IMR-90 (cell line): ENCODE data around the gene PDIA2. TPM values are rescaled to one million over a fixed set of nuclear protein-coding genes. Genes with fewer than 3 reads are reported as not detected.

Experiments used
- ATAC-seq: fragments of 200-7000 bp; cut with Tn5 transposase; 2 replicates; pipeline ENCODE4 v1.9.1; 2020; ENCODE audit warnings: low read depth, mild to moderate bottlenecking, moderate library complexity
- BruUV-seq: library from RNA; stranded (reverse); fragments of 400-500 nt; replicated peaks from 2 replicates; lab custom pipeline; 2021; lab: Mats Ljungman, UMichigan
- CTCF ChIA-PET: fragments of 300-600 bp; formaldehyde crosslinking; extraction: SDS; loops from one replicate; lab custom pipeline; 2021; ENCODE audit warnings: antibody characterized with exemption; lab: Yijun Ruan, JAX
- POLR2A ChIA-PET: fragments of 300-600 bp; sonication (Branson Sonifier 250); formaldehyde crosslinking; loops from one replicate; lab custom pipeline; 2022; ENCODE audit warnings: antibody characterized with exemption; ENCODE audit not compliant: unreplicated experiment; lab: Charles Lee
- DNase-seq: peaks from one replicate; pipeline ENCODE4 v3.0.0; 2013
- H2AFZ ChIP-seq: replicated peaks from 2 replicates; pipeline ENCODE3; 2013; ENCODE audit warnings: low read length, mild to moderate bottlenecking; ENCODE audit not compliant: poor library complexity
- H2AK5ac ChIP-seq: 2 replicates; pipeline ENCODE4 v1.6.1; 2013; ENCODE audit warnings: low read depth, low read length, inconsistent platforms
- H2AK9ac ChIP-seq: replicated peaks from 2 replicates; pipeline ENCODE3; 2013; ENCODE audit warnings: mild to moderate bottlenecking, low read depth, low read length, moderate library complexity; ENCODE audit not compliant: poor library complexity
- H2BK120ac ChIP-seq: 2 replicates; pipeline ENCODE4 v1.6.1; 2013; ENCODE audit warnings: low read depth, low read length, inconsistent platforms
- H2BK15ac ChIP-seq: 3 replicates; pipeline ENCODE4 v1.6.1; 2013; ENCODE audit warnings: low read depth, low read length, inconsistent platforms
- H2BK20ac ChIP-seq: 2 replicates; pipeline ENCODE4 v1.6.1; 2013; ENCODE audit warnings: low read depth, mild to moderate bottlenecking, inconsistent platforms, low read length, moderate library complexity
- H2BK5ac ChIP-seq: 2 replicates; pipeline ENCODE4 v1.6.1; 2013; ENCODE audit warnings: mild to moderate bottlenecking, low read depth, low read length, inconsistent platforms; ENCODE audit not compliant: poor library complexity, severe bottlenecking
- H3K14ac ChIP-seq: replicated peaks from 2 replicates; pipeline ENCODE4 v1.6.1; 2013; ENCODE audit warnings: low read depth, low read length, inconsistent platforms
- H3K18ac ChIP-seq: 2 replicates; pipeline ENCODE4 v1.6.1; 2013; ENCODE audit warnings: low read depth, low read length, control low read depth
- H3K23ac ChIP-seq: 2 replicates; pipeline ENCODE4 v1.6.1; 2013; ENCODE audit warnings: low read depth, low read length, inconsistent platforms
- H3K27ac ChIP-seq: 2 replicates; pipeline ENCODE4 v1.5.1; 2013; ENCODE audit warnings: mild to moderate bottlenecking, control low read depth, low read length; ENCODE audit not compliant: insufficient read depth
- H3K27me3 ChIP-seq: 2 replicates; pipeline ENCODE4 v1.6.1; 2013; ENCODE audit warnings: low read length; ENCODE audit not compliant: control insufficient read depth, insufficient read depth
- H3K36me3 ChIP-seq: 2 replicates; pipeline ENCODE4 v1.6.1; 2013; ENCODE audit warnings: low read length, mixed read lengths; ENCODE audit not compliant: control insufficient read depth, insufficient read depth
- H3K4ac ChIP-seq: 2 replicates; pipeline ENCODE4 v1.6.1; 2013; ENCODE audit warnings: low read depth, low read length, inconsistent platforms
- H3K4me1 ChIP-seq: 2 replicates; pipeline ENCODE4 v1.6.1; 2013; ENCODE audit warnings: low read length, mixed read lengths; ENCODE audit not compliant: control insufficient read depth, insufficient read depth
- H3K4me2 ChIP-seq: 2 replicates; pipeline ENCODE4 v1.6.1; 2013; ENCODE audit warnings: low read depth, mild to moderate bottlenecking, control low read depth, low read length, moderate library complexity
- H3K4me3 ChIP-seq: 2 replicates; pipeline ENCODE4 v1.5.1; 2013; ENCODE audit warnings: low read depth, mild to moderate bottlenecking, control low read depth, low read length, moderate library complexity; ENCODE audit not compliant: insufficient read depth
- H3K56ac ChIP-seq: 2 replicates; pipeline ENCODE4 v1.6.1; 2013; ENCODE audit warnings: low read length, inconsistent platforms; ENCODE audit not compliant: insufficient read depth; ENCODE audit errors: extremely low read depth
- H3K79me1 ChIP-seq, 2 experiments: 2 replicates each; pipeline ENCODE4 v1.6.1; 2013; ENCODE audit warnings: low read length in 2 of 2, inconsistent platforms in 1 of 2, low read depth in 1 of 2
- H3K9ac ChIP-seq: 2 replicates; pipeline ENCODE4 v1.6.1; 2013; ENCODE audit warnings: low read depth, low read length, control low read depth
- H3K9me1 ChIP-seq: 2 replicates; pipeline ENCODE4 v1.6.1; 2013; ENCODE audit warnings: low read length, inconsistent platforms; ENCODE audit not compliant: insufficient read depth
- H3K9me3 ChIP-seq: 2 replicates; pipeline ENCODE4 v1.6.1; 2013; ENCODE audit warnings: low read length; ENCODE audit not compliant: control insufficient read depth, insufficient read depth
- H4K20me1 ChIP-seq: 2 replicates; pipeline ENCODE4 v1.6.1; 2013; ENCODE audit warnings: low read length, inconsistent platforms; ENCODE audit not compliant: insufficient read depth
- H4K5ac ChIP-seq: 2 replicates; pipeline ENCODE4 v1.6.1; 2013; ENCODE audit warnings: mild to moderate bottlenecking, low read depth, low read length, control low read depth
- H4K8ac ChIP-seq, 2 experiments: 2 replicates each; pipeline ENCODE4 v1.6.1; 2013; ENCODE audit warnings: low read depth in 2 of 2, low read length in 2 of 2, control low read depth in 1 of 2, inconsistent platforms in 1 of 2
- H4K91ac ChIP-seq: 2 replicates; pipeline ENCODE4 v1.6.1; 2013; ENCODE audit warnings: low read depth, low read length, inconsistent platforms; ENCODE audit not compliant: insufficient read depth
- RCOR1 ChIP-seq: IDR thresholded peaks from 2 replicates; pipeline ENCODE4 v1.6.1; 2012; ENCODE audit warnings: mild to moderate bottlenecking, low read length, improper control_type of control experiment; ENCODE audit not compliant: insufficient replicate concordance
- WGBS, 2 experiments: methylation state at CpG; one replicate each; pipeline versions ENCODE4 v1.1.5 to v1.1.7; 2013; ENCODE audit warnings: missing lambda C conversion rate in 2 of 2; ENCODE audit not compliant: insufficient read length in 1 of 2; ENCODE audit errors: extremely low coverage in 2 of 2; 5-methylcytosine and 5-hydroxymethylcytosine counted together
- dilution Hi-C: fragments of 300-500 bp; cut with HindIII; formaldehyde crosslinking; loops from one replicate; pipeline ENCODE4 v1.14.3; 2018; ENCODE audit warnings: low sequenced_read_pairs; ENCODE audit not compliant: unreplicated experiment
- in situ Hi-C: fragments of 300-500 bp; cut with MboI; formaldehyde crosslinking; loops from 3 replicates; pipeline ENCODE4 v1.14.3; 2019; ENCODE audit warnings: low sequenced_read_pairs, inconsistent platforms, mixed read lengths
- intact Hi-C: fragments of 100-400 bp; cut with micrococcal nuclease; formaldehyde crosslinking; loops from 2 replicates; pipeline ENCODE4 v1.10.0; 2022
- polyA plus RNA-seq, 3 experiments: library from polyadenylated mRNA; depleted of rRNA; stranded (reverse); fragments of >200 nt; gene quantifications; 2 replicates each; pipeline ENCODE4 v1.2.3, GENCODE V29; 2012; ENCODE audit warnings: low replicate concordance in 1 of 3
- total RNA-seq: library from RNA; depleted of rRNA; stranded (reverse); fragments of >200 nt; gene quantifications from 2 replicates; pipeline ENCODE4 v1.2.3, GENCODE V29; 2012
- TF ChIP-seq, protein P1 (sequence below): fragments of 150-350 bp; IDR thresholded peaks from 2 replicates; pipeline ENCODE4 v1.6.1; 2016; ENCODE audit warnings: low read depth, mild to moderate bottlenecking, low read length, moderate library complexity, borderline replicate concordance

The PDIA2 gene
- total and polyA plus RNA-seq, 2 of the 4 experiments (the other 2 are of a cell fraction): 0.17 TPM; not detected in 1

- H2BK15ac ChIP-seq: no peak overlapping the region
Observed at GRCh38 chr16:276426-277077, 6.4 kb upstream of the PDIA2 start.

More at GRCh38 chr16:276426-277077, 6.4 kb upstream of the PDIA2 start:
- Histone ChIP-seq H3K36me3 (no peaks in the 10 kb centered on the region), H3K27me3 (peaks cover 45% of the 10 kb centered on the region), H3K9me1 (no peaks in the 10 kb centered on the region), H4K5ac (no peak overlapping the region), H3K79me1 (no peaks in the 10 kb centered on the region), H2AK9ac (peak overlapping the region; percentile 1), H4K20me1 (no peaks in the 10 kb centered on the region; the same call in 1 of the 2 replicates), H3K14ac (no peak overlapping the region), H4K8ac (no peak overlapping the region), H2AK5ac (no peak overlapping the region), H3K4me1 (peaks cover 3% of the 10 kb centered on the region; the same call in 1 of the 2 replicates), H3K4me3 (no peak overlapping the region), H3K4ac (no peak overlapping the region), H2BK20ac (no peak overlapping the region), H2BK120ac (no peak overlapping the region), H4K91ac (no peak overlapping the region), H2AFZ (peak overlapping the region; percentile 21), H3K23ac (no peak overlapping the region), H3K18ac (no peak overlapping the region), H3K4me2 (no peak overlapping the region), H2BK5ac (no peak overlapping the region), H3K9me3 (no peaks in the 10 kb centered on the region), H3K27ac (no peak overlapping the region), H3K9ac (no peak overlapping the region), H3K56ac (no peak overlapping the region)
- no TSS peak for BruUV-seq
- intact Hi-C loops: no loop called here
- DNase-seq (no peak), ATAC-seq (no peak)
- CTCF ChIA-PET: no interaction called here
- TF ChIP-seq RCOR1: no peak
- TF ChIP-seq, protein P1, sequence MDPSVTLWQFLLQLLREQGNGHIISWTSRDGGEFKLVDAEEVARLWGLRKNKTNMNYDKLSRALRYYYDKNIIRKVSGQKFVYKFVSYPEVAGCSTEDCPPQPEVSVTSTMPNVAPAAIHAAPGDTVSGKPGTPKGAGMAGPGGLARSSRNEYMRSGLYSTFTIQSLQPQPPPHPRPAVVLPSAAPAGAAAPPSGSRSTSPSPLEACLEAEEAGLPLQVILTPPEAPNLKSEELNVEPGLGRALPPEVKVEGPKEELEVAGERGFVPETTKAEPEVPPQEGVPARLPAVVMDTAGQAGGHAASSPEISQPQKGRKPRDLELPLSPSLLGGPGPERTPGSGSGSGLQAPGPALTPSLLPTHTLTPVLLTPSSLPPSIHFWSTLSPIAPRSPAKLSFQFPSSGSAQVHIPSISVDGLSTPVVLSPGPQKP: no peak
- dilution Hi-C loops: no loop called here
- in situ Hi-C loops: no loop called here
- 63% methylated on average over 6 of the region's 20 CpGs; no CpG with 5 or more reads in 1 of the 2 experiments for WGBS, 2 experiments
- POLR2A ChIA-PET: no interaction called here
